Spinal cord (tissue), 10 donors: ENCODE results near the gene PPFIBP2. TPM values are rescaled to one million over a fixed set of nuclear protein-coding genes. Genes with fewer than 3 reads are reported as not detected.
"Not testable (repeated sequence)": the region's sequence is repeated elsewhere in the genome, so short reads cannot be mapped to it uniquely, and the experiment has no call there.

ENCODE experiments used
- DNase-seq, 6 donors: peaks; one replicate each; pipeline versions ENCODE4 v3.0.0 to v3.0.0-alpha.2; 2013 to 2015; ENCODE audit warnings: low spot score in 6 of 6, low read depth in 4 of 6
- H3K27ac ChIP-seq: one replicate; pipeline ENCODE4 v1.5.1; 2013; ENCODE audit warnings: low read depth, low read length, control low read depth
- H3K27me3 ChIP-seq: one replicate; pipeline ENCODE4 v1.6.1; 2013; ENCODE audit warnings: low read length; ENCODE audit not compliant: control insufficient read depth, insufficient read depth
- H3K36me3 ChIP-seq: one replicate; pipeline ENCODE4 v1.6.1; 2013; ENCODE audit warnings: low read length; ENCODE audit not compliant: control insufficient read depth, insufficient read depth
- H3K4me1 ChIP-seq: one replicate; pipeline ENCODE4 v1.6.1; 2013; ENCODE audit warnings: low read length; ENCODE audit not compliant: control insufficient read depth, insufficient read depth
- H3K4me3 ChIP-seq: one replicate; pipeline ENCODE4 v1.5.1; 2013; ENCODE audit warnings: low read depth, low read length, control low read depth
- H3K9me3 ChIP-seq: one replicate; pipeline ENCODE4 v1.6.1; 2013; ENCODE audit warnings: low read length; ENCODE audit not compliant: control insufficient read depth, insufficient read depth
- WGBS: methylation state at CpG from one replicate; pipeline ENCODE4 v1.1.5; 2013; ENCODE audit warnings: missing lambda C conversion rate; ENCODE audit not compliant: insufficient coverage; 5-methylcytosine and 5-hydroxymethylcytosine counted together
- polyA plus RNA-seq, 2 donors: library from polyadenylated mRNA; unstranded; fragments of 120-200 nt; gene quantifications; one replicate each; pipeline ENCODE4 v1.2.1, GENCODE V29; 2013; ENCODE audit not compliant: insufficient read length in 2 of 2
- total RNA-seq, 2 donors: library from RNA; depleted of rRNA in 1 of 2; stranded (reverse); fragments of 120-200 nt in 1 of 2; fragments of >200 nt in 1 of 2; gene quantifications; one replicate each; pipeline versions ENCODE4 v1.2.3 to v1.2.4, GENCODE V29; 2013 to 2014
- donor health status: healthy.

Gene PPFIBP2
- total and polyA plus RNA-seq, 4 donors: 14.3 to 23.8 (median 19.1) TPM

DNA sequence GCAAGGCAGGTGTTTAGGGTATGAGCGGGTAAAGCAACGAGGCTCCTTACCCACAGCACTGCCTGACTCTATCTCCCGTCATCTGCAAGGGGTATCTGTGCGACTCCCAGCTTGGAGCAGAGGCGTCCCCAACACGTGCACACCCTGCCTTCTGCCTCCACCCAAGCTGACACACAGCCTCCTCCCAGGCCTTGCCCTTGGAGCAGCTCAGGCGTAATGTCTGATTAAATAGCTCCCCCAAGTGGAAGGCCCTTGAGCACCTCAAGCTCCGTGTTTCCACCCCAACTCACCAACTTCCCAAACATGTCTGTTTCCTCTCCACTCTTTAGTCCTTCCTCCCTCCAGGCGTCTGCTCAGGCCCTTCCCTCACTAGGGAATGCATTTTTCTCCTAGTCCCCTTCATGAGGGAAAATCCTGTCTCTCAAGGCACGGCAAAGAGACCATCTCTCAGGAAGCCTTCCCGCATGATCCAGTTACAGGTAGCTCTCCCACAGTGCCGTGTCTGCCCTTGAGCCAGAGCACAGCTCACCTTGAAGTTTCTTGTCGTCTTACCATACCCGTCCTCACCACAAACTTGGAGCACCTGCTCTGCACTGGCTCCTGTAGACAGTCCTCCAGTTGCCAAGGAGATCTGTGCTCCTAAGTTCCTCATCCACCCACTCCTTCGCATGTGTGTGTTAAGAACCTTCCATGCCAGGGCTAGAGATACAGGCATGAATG lies 143.7 kb downstream of the PPFIBP2 start:
- Histone ChIP-seq H3K27ac (no peak overlapping the region), H3K4me3 (no peak overlapping the region), H3K36me3 (peaks cover 16% of the 10 kb centered on the region), H3K4me1 (peaks cover 16% of the 10 kb centered on the region), H3K9me3 (no peaks in the 10 kb centered on the region), H3K27me3 (no peaks in the 10 kb centered on the region)
- peak in 2 of 6 donors; percentile 75 to 78 for DNase-seq
- 60% methylated on average over 15 of the region's 15 CpGs for WGBS

DNA sequence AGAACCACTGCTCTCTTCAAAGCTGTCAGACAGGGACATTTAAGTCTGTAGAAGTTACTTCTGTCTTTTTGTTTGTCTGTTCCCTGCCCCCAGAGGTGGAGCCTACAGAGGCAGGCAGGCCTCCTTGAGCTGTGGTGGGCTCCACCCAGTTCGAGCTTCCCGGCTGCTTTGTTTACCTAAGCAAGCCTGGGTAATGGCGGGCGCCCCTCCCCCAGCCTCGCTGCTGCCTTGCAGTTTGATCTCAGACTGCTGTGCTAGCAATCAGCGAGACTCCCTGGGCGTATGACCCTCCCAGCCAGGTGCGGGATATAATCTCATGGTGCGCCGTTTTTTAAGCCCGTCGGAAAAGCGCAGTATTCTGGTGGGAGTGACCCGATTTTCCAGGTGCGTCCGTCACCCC lies 149.7 kb downstream of the PPFIBP2 start:
- not testable (repeated sequence) for H3K27ac ChIP-seq, H3K9me3 ChIP-seq, H3K4me3 ChIP-seq, H3K36me3 ChIP-seq, DNase-seq, H3K27me3 ChIP-seq
- peaks cover 21% of the 10 kb centered on the region for H3K4me1 ChIP-seq
- 80% methylated on average over 5 of the region's 16 CpGs for WGBS

DNA sequence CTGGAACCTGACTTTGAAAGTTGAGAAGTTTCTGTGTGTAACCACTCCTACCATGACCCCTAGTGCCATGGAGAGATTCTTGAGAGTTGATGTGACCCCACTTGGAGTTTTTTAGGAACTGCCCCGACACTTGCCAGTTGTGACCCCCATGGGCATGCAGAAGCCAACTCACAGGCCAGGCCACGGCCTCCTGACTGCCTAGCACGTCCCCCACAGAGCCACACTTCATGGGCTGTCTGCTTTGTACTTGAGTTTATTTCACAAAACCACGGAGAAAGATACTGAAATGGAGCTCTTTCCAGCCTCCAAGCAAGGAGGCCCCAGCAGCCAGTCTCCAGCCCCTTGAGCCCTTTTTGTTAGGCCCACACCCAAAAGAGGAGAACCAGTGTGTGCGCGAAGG lies 151.1 kb downstream of the PPFIBP2 start:
- Histone ChIP-seq H3K4me3 (no peak overlapping the region), H3K9me3 (no peaks in the 10 kb centered on the region), H3K4me1 (peaks cover 29% of the 10 kb centered on the region), H3K36me3 (peaks cover 3% of the 10 kb centered on the region), H3K27ac (no peak overlapping the region), H3K27me3 (no peaks in the 10 kb centered on the region)
- WGBS: 83% methylated on average over 6 of the region's 6 CpGs
- DNase-seq: no peak

DNA sequence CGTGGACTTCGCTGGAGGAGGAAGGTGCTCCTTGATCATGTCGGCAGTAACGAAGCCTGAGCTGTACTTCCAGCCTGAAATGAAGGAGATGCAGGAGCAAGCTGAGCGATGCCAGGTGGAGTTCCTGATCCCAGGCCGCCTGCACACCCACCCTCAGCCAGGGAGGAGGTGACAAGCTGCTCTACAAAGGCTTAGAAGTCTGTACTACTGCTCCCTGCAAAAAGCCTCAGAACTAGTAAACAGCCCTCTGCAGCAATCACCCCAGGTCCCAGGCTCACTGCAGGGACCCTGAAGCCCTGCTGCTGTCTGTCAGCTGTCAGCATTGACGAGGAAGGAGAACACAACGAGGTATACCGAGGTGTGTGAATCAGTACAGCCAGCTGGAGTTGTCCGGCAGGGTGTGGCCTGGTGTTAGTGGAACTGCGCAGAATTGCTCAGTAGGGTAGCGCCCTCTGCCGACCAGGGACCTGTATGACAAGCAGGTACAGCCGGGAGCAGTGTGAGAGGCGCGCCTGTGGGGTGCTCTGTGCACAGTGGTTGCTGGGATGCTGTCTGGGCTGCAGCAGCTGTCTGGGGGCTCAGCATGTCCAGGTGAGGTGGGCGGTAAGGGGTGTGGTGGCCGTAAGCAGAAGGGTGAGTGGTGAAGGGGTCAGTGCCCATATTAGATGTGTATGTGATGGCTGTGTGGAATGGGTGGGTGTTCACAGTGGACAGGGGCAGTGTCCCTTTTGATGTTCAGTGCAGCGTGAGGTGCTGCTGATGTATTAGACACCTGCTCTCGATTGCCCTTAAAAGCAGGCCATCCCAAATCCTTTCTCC lies 151.9 kb downstream of the PPFIBP2 start:
- H3K4me1 ChIP-seq: peaks cover 29% of the 10 kb centered on the region
- no peaks in the 10 kb centered on the region for H3K27me3 ChIP-seq
- DNase-seq: peak in 2 of 6 donors; percentile 67 to 71
- H3K9me3 ChIP-seq: no peaks in the 10 kb centered on the region
- 64% methylated on average over 20 of the region's 20 CpGs for WGBS
- H3K4me3 ChIP-seq: no peak overlapping the region
- H3K36me3 ChIP-seq: peaks cover 3% of the 10 kb centered on the region
- H3K27ac ChIP-seq: no peak overlapping the region

DNA sequence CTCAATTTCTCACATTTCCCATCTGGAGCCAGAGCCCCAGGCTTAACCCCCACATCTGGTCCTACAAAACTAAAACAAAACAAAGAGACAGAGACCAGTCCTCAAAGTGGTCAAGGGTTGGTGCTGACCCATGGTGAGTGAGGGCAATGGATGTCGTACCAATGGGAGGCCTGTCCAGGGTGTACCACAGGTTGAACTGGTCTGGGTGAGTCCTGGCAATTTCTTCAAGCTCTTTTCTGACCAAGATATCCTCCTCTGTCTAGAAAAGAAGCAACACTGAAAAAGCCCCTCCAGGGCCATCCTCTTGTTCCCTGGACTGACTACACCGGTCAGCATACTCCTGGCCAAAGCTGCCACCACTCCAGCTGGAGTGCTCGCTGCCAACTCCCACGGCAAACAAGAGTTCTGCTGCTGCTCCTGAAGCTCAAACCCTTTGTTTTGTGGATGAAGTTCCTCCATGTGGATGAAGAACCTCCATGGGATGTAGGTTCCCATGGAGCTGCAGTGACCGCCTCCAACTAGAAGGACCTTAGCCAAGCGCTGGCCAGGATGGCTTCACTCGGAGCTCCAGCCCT lies 152.6 kb downstream of the PPFIBP2 start:
- peaks cover 3% of the 10 kb centered on the region for H3K36me3 ChIP-seq
- no peaks in the 10 kb centered on the region for H3K9me3 ChIP-seq
- no peaks in the 10 kb centered on the region for H3K27me3 ChIP-seq
- 91% methylated on average over 4 of the region's 7 CpGs for WGBS
- no peak overlapping the region for H3K27ac ChIP-seq
- no peak overlapping the region for H3K4me3 ChIP-seq
- DNase-seq: no peak
- peaks cover 33% of the 10 kb centered on the region for H3K4me1 ChIP-seq

DNA sequence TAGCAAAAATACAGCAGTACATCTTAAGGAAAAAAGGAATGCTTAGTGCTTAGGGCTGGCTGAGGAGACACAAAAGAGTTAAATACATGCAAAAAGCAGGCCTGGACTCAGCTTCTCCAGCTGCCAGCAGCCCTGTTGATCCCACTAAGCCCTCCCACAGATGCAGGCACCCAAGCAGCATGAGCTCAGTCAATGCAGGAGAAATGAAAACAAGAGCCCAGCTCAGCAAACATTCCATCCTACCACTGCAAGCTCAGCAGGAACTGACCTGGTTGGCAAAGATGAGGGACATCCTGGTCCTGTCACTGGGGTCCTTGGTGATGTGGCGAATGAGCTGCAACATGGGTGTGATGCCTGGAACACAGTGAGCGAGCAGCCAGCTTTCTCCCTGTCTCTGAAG lies 153.7 kb downstream of the PPFIBP2 start:
- Histone ChIP-seq H3K27ac (peak overlapping the region; percentile 2), H3K27me3 (no peaks in the 10 kb centered on the region), H3K4me1 (peaks cover 42% of the 10 kb centered on the region), H3K9me3 (no peaks in the 10 kb centered on the region), H3K4me3 (no peak overlapping the region), H3K36me3 (peaks cover 3% of the 10 kb centered on the region)
- peak in 1 of 6 donors; percentile 50 for DNase-seq
- WGBS: 94% methylated on average over 2 of the region's 2 CpGs

GRCh38 chr11:7668464-7668863 lies 154.7 kb downstream of the PPFIBP2 start:
- Histone ChIP-seq H3K27ac (peak overlapping the region; percentile 15), H3K4me3 (no peak overlapping the region), H3K9me3 (no peaks in the 10 kb centered on the region), H3K27me3 (peaks cover 9% of the 10 kb centered on the region), H3K36me3 (peaks cover 3% of the 10 kb centered on the region), H3K4me1 (peaks cover 52% of the 10 kb centered on the region)
- WGBS: 38% methylated on average over 6 of the region's 7 CpGs
- no peak for DNase-seq

DNA sequence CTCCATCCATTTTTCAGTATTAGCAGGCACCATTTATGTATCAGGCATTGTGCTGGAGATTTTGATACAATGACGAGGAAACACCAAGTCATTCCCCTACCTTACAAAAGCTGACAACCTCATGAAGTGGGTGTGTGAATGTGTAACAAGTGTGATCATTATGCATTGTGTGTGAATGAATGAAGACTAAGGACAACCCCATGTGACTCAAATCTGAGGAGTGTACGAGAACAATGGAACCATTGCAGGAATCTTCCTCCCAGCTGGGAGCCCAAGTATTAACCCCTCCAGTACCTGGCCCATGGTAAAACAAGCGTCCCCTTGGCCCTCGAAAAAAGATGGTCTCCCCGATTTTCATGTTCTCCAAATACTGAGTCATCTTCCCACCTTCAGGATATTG lies 155.1 kb downstream of the PPFIBP2 start:
- Histone ChIP-seq H3K27ac (no peak overlapping the region), H3K4me3 (no peak overlapping the region)

DNA sequence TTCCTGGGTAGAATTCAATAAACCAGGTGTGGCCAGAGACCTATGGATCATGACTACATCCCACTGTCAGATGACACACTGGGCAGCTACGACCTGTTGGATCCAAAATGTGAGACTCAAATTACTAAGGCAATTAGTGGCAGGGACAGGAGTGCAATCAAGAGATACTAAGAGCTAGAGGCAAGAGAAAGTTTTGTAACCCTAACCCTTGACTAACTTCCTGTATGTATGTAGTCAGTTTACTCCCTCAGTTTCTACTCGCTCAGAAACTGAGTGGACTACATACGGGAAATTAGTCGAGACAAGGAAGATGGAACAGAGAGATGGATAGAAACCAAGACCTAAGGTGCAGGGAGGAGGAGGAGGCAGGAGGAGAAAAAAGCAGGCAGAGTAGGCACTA lies 156.8 kb downstream of the PPFIBP2 start:
- Histone ChIP-seq H3K4me3 (no peak overlapping the region), H3K9me3 (no peaks in the 10 kb centered on the region), H3K36me3 (peaks cover 3% of the 10 kb centered on the region), H3K4me1 (peaks cover 53% of the 10 kb centered on the region), H3K27ac (no peak overlapping the region), H3K27me3 (peaks cover 23% of the 10 kb centered on the region)
- no peak for DNase-seq
- 50% methylated on average over 2 of the region's 4 CpGs for WGBS

More for the DNA sequence above, 155.1 kb downstream of the PPFIBP2 start:
- peak in 2 of 6 donors; percentile 20 to 51 for DNase-seq
- peaks cover 55% of the 10 kb centered on the region for H3K4me1 ChIP-seq
- no peaks in the 10 kb centered on the region for H3K9me3 ChIP-seq
- no CpG with 5 or more reads among the region's 5 CpGs for WGBS
- peaks cover 3% of the 10 kb centered on the region for H3K36me3 ChIP-seq
- peaks cover 12% of the 10 kb centered on the region for H3K27me3 ChIP-seq
